Measurements from ENCODE around the gene ELOVL3. TPM values are rescaled to one million over a fixed set of nuclear protein-coding genes. Genes with fewer than 3 reads are reported as not detected.

The ELOVL3 gene
- total and polyA plus RNA-seq, 8 donors = 0.20 to 0.31 TPM; not detected in 6

DNA sequence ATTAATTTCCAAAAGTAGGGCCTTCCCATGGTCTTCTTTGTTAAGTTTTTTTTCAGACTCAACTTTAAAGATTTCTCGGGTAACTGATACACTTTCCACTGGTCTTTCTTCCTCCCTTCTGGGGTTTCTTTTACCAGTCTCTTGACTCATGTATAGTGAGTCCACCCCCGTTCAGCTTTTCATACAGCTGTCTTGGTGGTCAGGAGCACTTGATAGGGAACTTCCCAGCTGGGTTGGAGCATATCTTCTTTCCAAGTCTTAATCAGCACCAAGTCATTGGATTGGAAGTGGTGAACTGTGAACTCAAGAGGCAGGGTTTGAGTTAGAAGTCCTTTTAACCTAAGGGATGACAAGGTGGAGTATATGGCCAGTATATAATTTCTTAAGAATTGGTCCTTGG lies 29.2 kb upstream of the ELOVL3 start:
- H3K36me3 ChIP-seq = no peaks in the 10 kb centered on the region
- 63 to 78% (median 75%) methylated on average over 2 of the region's 2 CpGs for WGBS, 5 donors

DNA sequence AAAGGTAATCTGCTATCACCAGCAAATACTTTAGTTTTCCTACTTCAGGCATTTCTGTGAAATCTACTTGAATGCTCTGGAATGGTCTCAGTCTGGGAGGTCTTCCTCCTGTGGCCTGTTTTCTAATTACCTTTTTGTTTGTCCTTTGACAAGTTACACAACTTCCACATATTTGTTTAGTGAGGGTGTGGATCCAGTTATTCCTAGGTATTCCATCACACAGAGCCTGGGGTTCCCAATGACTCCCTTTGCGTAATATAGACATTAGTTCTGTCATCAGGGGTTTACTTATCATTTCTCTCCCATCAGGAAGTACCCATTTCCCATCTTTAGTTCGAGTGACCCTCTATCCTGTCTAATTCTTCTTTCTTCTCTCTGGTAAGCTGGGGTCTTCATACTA lies 28.1 kb upstream of the ELOVL3 start:
- WGBS, 5 donors = 69 to 83% (median 75%) methylated on average over 2 of the region's 2 CpGs
- TF ChIP-seq POLR2A (IDR thresholded peaks at IDR 0.05) = no peak
- TF ChIP-seq, protein P1, sequence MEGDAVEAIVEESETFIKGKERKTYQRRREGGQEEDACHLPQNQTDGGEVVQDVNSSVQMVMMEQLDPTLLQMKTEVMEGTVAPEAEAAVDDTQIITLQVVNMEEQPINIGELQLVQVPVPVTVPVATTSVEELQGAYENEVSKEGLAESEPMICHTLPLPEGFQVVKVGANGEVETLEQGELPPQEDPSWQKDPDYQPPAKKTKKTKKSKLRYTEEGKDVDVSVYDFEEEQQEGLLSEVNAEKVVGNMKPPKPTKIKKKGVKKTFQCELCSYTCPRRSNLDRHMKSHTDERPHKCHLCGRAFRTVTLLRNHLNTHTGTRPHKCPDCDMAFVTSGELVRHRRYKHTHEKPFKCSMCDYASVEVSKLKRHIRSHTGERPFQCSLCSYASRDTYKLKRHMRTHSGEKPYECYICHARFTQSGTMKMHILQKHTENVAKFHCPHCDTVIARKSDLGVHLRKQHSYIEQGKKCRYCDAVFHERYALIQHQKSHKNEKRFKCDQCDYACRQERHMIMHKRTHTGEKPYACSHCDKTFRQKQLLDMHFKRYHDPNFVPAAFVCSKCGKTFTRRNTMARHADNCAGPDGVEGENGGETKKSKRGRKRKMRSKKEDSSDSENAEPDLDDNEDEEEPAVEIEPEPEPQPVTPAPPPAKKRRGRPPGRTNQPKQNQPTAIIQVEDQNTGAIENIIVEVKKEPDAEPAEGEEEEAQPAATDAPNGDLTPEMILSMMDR (IDR thresholded peaks at IDR 0.05) = no peak
- TF ChIP-seq EP300 (IDR thresholded peaks at IDR 0.05) = no peak
- no peak for TF ChIP-seq POLR2AphosphoS5 (IDR thresholded peaks at IDR 0.05)
- Histone ChIP-seq H3K27me3 (no peaks in the 10 kb centered on the region), H3K27ac (no peak overlapping the region), H3K4me1 (no peaks in the 10 kb centered on the region), H3K4me3 (no peak overlapping the region), H3K36me3 (no peaks in the 10 kb centered on the region), H3K9me3 (no peaks in the 10 kb centered on the region)
- no peak for DNase-seq
- intact Hi-C loops (cut with DNase I; ENCODE audit: low total_unique reads) = no loop called here

More for the DNA sequence above, 29.2 kb upstream of the ELOVL3 start:
- intact Hi-C loops (cut with DNase I; ENCODE audit: low total_unique reads) = no loop called here
- H3K4me3 ChIP-seq = no peak overlapping the region
- TF ChIP-seq POLR2A (IDR thresholded peaks at IDR 0.05) (no peak), POLR2AphosphoS5 (IDR thresholded peaks at IDR 0.05) (no peak), EP300 (IDR thresholded peaks at IDR 0.05) (no peak)
- TF ChIP-seq, protein P1 (IDR thresholded peaks at IDR 0.05) = no peak
- no peak overlapping the region for H3K27ac ChIP-seq
- H3K9me3 ChIP-seq = peaks cover 0 to 8% (median 3%) of the 10 kb centered on the region in 4 donors
- DNase-seq = no peak
- H3K4me1 ChIP-seq = no peaks in the 10 kb centered on the region
- H3K27me3 ChIP-seq = no peaks in the 10 kb centered on the region

DNA sequence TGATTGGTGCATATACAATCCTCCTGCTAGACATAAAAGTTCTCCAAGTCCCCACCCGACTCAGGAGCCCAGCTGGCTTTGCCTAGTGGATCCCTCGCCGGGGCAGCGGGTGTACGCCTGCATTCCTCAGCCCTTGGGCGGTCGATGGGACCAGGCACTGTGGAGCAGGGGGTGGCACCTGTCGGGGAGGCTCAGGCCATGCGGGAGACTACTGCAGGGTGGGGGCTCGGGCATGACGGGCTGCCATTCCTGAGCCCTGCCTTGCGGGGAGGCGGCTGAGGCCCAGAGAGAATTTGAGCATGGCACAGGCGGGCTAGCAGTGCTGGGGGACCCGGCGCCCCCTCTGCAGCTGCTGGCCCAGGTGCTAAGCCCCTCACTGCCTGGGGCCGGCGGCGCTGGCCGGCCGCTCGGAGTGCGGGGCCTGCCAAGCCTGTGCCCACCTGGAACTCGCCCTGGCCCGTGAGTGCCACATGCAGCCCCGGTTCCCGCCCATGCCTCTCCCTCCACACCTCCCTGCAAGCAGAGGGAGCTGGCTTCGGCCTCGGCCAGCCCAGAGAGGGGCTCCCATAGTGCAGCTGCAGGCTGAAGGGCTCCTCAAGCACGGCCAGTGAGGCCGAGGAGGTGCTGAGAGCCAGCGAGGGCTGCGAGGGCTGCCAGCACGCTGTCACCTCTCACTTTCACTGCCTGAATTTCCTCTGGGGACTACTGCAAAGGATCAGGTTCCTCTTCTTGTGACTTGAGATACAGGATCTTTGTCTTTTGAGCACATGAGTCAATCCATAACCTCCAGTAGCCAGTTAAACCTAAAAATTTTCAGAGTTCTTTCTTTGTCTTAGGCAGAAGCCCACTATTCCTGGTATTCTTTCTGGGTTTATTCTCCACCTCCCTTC lies 25.1 kb upstream of the ELOVL3 start:
- Histone ChIP-seq H3K27me3 (no peaks in the 10 kb centered on the region), H3K36me3 (no peaks in the 10 kb centered on the region), H3K4me1 (no peaks in the 10 kb centered on the region), H3K9me3 (peaks cover 8 to 13% (median 10%) of the 10 kb centered on the region in 4 donors), H3K27ac (no peak overlapping the region), H3K4me3 (no peak overlapping the region)
- intact Hi-C loops (cut with DNase I; ENCODE audit: low total_unique reads) = no loop called here
- no peak for TF ChIP-seq POLR2A (IDR thresholded peaks at IDR 0.05)
- TF ChIP-seq, protein P1 (IDR thresholded peaks at IDR 0.05) = no peak
- TF ChIP-seq EP300 (IDR thresholded peaks at IDR 0.05) = no peak
- TF ChIP-seq POLR2AphosphoS5 (IDR thresholded peaks at IDR 0.05) = no peak
- 91 to 94% (median 92%) methylated on average over 14 to 34 of the region's 34 CpGs for whole genome bisulfite sequencing, 5 donors
- no peak for DNase-seq

DNA sequence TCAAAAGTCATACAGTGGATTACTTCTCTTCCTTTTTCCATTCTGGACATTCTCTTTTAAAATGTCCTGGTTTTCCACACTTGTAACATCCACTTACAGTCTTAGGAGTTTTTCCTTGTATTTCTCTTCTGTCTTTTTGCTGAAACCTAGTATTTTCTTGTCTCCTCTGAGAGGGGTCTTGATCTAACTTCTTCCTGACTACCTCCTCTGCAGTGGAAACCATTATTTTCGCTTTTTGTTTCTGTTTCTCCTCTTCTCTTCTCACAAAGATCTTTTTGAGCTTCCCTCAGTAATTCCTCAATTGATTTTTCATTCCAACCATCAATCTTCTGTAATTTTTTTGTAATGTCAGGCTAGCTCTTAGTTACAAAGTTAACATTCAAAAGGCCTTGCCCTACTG lies 23.7 kb upstream of the ELOVL3 start:
- WGBS, 5 donors = 32 to 62% (median 55%) methylated on average over 1 of the region's 1 CpG
- Histone ChIP-seq H3K27me3 (no peaks in the 10 kb centered on the region), H3K9me3 (peaks cover 8 to 13% (median 10%) of the 10 kb centered on the region in 4 donors), H3K4me1 (no peaks in the 10 kb centered on the region), H3K27ac (no peak overlapping the region), H3K36me3 (no peaks in the 10 kb centered on the region), H3K4me3 (no peak overlapping the region)
- no peak for TF ChIP-seq POLR2AphosphoS5 (IDR thresholded peaks at IDR 0.05)
- TF ChIP-seq EP300 (IDR thresholded peaks at IDR 0.05) = no peak
- no peak for TF ChIP-seq POLR2A (IDR thresholded peaks at IDR 0.05)
- TF ChIP-seq, protein P1 (IDR thresholded peaks at IDR 0.05) = no peak
- DNase-seq = no peak
- intact Hi-C loops (cut with DNase I; ENCODE audit: low total_unique reads) = no loop called here

All from stomach (tissue), 9 donors.